Measurements from ENCODE around the gene FARP1.

FARP1 gene

GRCh38 chr13:98500963-98501421, 358.1 kb downstream of the FARP1 start:
- DNase-seq (ENCODE audit: low spot score) = no peak

GRCh38 chr13:98503175-98504028, 360.5 kb downstream of the FARP1 start:
- no peak for DNase-seq (ENCODE audit: low spot score)

- DNase-seq (ENCODE audit: low spot score) = no peak
These were observed 361.1 kb downstream of the FARP1 start for GRCh38 chr13:98504029-98504351.

- DNase-seq (ENCODE audit: low spot score) = no peak
These were observed 361.6 kb downstream of the FARP1 start for GRCh38 chr13:98504371-98504963.
